GM12878 (cell line): ENCODE results near the gene CDC14B. TPM values are rescaled to one million over a fixed set of nuclear protein-coding genes. Genes with fewer than 3 reads are reported as not detected.

Experiments
- ATAC-seq: fragments of 200-7000 bp; cut with Tn5 transposase; 3 replicates; pipeline ENCODE4 v1.9.1; 2020; ENCODE audit warnings: mild to moderate bottlenecking, moderate library complexity
- BruUV-seq: library from RNA; stranded (reverse); fragments of 400-500 nt; replicated peaks from 2 replicates; lab custom pipeline; 2021; lab: Mats Ljungman, UMichigan
- CTCF ChIA-PET: fragments of 300-600 bp; sonication (Branson Sonifier 250); formaldehyde crosslinking; extraction: SDS; loops from one replicate; lab custom pipeline; 2021; ENCODE audit warnings: inconsistent platforms; lab: Yijun Ruan, JAX
- POLR2A ChIA-PET: fragments of 350-600 bp; formaldehyde crosslinking; extraction: SDS; loops from one replicate; lab custom pipeline; 2021; ENCODE audit warnings: inconsistent platforms; lab: Charles Lee
- RAD21 ChIA-PET: fragments of 300-600 bp; sonication (Branson Sonifier 250); formaldehyde crosslinking; loops from one replicate; lab custom pipeline; 2023; ENCODE audit warnings: antibody characterized with exemption; ENCODE audit not compliant: unreplicated experiment; lab: Charles Lee
- SMC1A ChIA-PET: fragments of 300-600 bp; sonication (Branson Sonifier 250); formaldehyde crosslinking; loops from one replicate; lab custom pipeline; 2023; ENCODE audit not compliant: unreplicated experiment, uncharacterized antibody; lab: Charles Lee
- DNase-seq: peaks from one replicate; pipeline ENCODE4 v3.0.0-alpha.2; 2011; ENCODE audit warnings: low read depth, low spot score
- FAIRE-seq: peaks from 3 replicates; lab custom pipeline; 2011; peaks lifted over from hg19 to GRCh38; lab: Jason Lieb, UNC
- H2AFZ ChIP-seq: 2 replicates; pipeline ENCODE4 v1.6.0; 2011; ENCODE audit warnings: low read depth, low read length, control low read depth; ENCODE audit not compliant: control insufficient read depth
- H3K27ac ChIP-seq: 2 replicates; pipeline ENCODE4 v1.5.1; 2011; ENCODE audit warnings: control low read depth; ENCODE audit not compliant: control insufficient read depth, insufficient read depth
- H3K27me3 ChIP-seq, 2 experiments: replicated peaks in 1 of 2; 2 replicates each; pipeline versions ENCODE4 v1.6.0 to v1.6.1; 2011; ENCODE audit warnings: low read length in 1 of 2; ENCODE audit not compliant: control insufficient read depth in 2 of 2, insufficient read depth in 2 of 2
- H3K36me3 ChIP-seq, 2 experiments: 2 replicates each; pipeline ENCODE4 v1.5.1; 2011; ENCODE audit warnings: low read length in 1 of 2; ENCODE audit not compliant: control insufficient read depth in 2 of 2, insufficient read depth in 2 of 2
- H3K4me1 ChIP-seq: 2 replicates; pipeline ENCODE4 v1.6.1; 2011; ENCODE audit warnings: mild to moderate bottlenecking, low read length, moderate library complexity, mixed read lengths; ENCODE audit not compliant: control insufficient read depth, insufficient read depth
- H3K4me2 ChIP-seq: 2 replicates; pipeline ENCODE4 v1.6.0; 2011; ENCODE audit warnings: control low read depth; ENCODE audit not compliant: control insufficient read depth, insufficient read depth
- H3K4me3 ChIP-seq: fragments of 200-600 bp; sonication (generic); 2 replicates; pipeline ENCODE4 v1.5.1; 2016
- H3K79me2 ChIP-seq: 2 replicates; pipeline ENCODE4 v1.6.0; 2011; ENCODE audit warnings: low read length; ENCODE audit not compliant: control insufficient read depth, insufficient read depth
- H3K9ac ChIP-seq: 2 replicates; pipeline ENCODE4 v1.8.0; 2011; ENCODE audit warnings: low read length, control low read depth, mixed read lengths; ENCODE audit not compliant: control insufficient read depth, insufficient read depth
- H3K9me3 ChIP-seq: replicated peaks from 3 replicates; pipeline ENCODE4 v1.5.1; 2011; ENCODE audit warnings: mild to moderate bottlenecking, low read length; ENCODE audit not compliant: control insufficient read depth, insufficient read depth
- H4K20me1 ChIP-seq: 2 replicates; pipeline ENCODE4 v1.6.0; 2011; ENCODE audit not compliant: control insufficient read depth, insufficient read depth
- ASH2L ChIP-seq: fragments of 300-600, 200-600 bp; sonication (generic); IDR thresholded peaks from 2 replicates; pipeline ENCODE4 v1.6.1; 2017; ENCODE audit warnings: low read depth, mild to moderate bottlenecking, borderline replicate concordance
- EGR1 ChIP-seq, 2 experiments: IDR thresholded peaks; 1 replicate in 1 of 2; 2 replicates in 1 of 2; pipeline ENCODE4 v1.6.1; 2011 to 2012; ENCODE audit warnings: low read depth in 2 of 2, low read length in 2 of 2, borderline replicate concordance in 1 of 2, mild to moderate bottlenecking in 1 of 2, moderate library complexity in 1 of 2
- FOXK2 ChIP-seq: fragments of 450-650 bp; IDR thresholded peaks from 2 replicates; pipeline ENCODE4 v1.6.1; 2017; ENCODE audit warnings: mild to moderate bottlenecking, moderate library complexity
- IKZF2 ChIP-seq, 2 experiments: fragments of 450-650 bp; IDR thresholded peaks; 2 replicates each; pipeline ENCODE4 v1.6.1; 2017; ENCODE audit warnings: mild to moderate bottlenecking in 2 of 2, moderate library complexity in 2 of 2
- IRF4 ChIP-seq: IDR thresholded peaks from 2 replicates; pipeline ENCODE4 v1.6.1; 2011; ENCODE audit warnings: low read depth, low read length
- LARP7 ChIP-seq: fragments of 450-650 bp; IDR thresholded peaks from 2 replicates; pipeline ENCODE4 v1.6.1; 2017; ENCODE audit warnings: mild to moderate bottlenecking
- MLLT1 ChIP-seq: fragments of 450-650 bp; IDR thresholded peaks from 2 replicates; pipeline ENCODE4 v1.6.1; 2016; ENCODE audit warnings: mild to moderate bottlenecking
- NFYB ChIP-seq: IDR thresholded peaks from 2 replicates; pipeline ENCODE4 v1.6.1; 2011; ENCODE audit warnings: low read depth, mild to moderate bottlenecking, low read length, improper control_type of control experiment, moderate library complexity; ENCODE audit not compliant: insufficient read depth
- NR2F1 ChIP-seq: fragments of 450-650 bp; conservative IDR thresholded peaks from 2 replicates; pipeline ENCODE4 v1.6.1; 2017; ENCODE audit warnings: mild to moderate bottlenecking
- NRF1 ChIP-seq: conservative IDR thresholded peaks from 2 replicates; pipeline ENCODE4 v1.6.1; 2011; ENCODE audit warnings: mild to moderate bottlenecking, low read depth, low read length, improper control_type of control experiment
- POLR2A ChIP-seq: IDR thresholded peaks from 2 replicates; pipeline ENCODE4 v1.6.1; 2011; ENCODE audit warnings: low read depth, mild to moderate bottlenecking, low read length
- REST ChIP-seq: IDR thresholded peaks from 2 replicates; pipeline ENCODE4 v1.6.1; 2012; ENCODE audit warnings: mild to moderate bottlenecking, low read depth, low read length
- SMAD5 ChIP-seq: IDR thresholded peaks from 2 replicates; pipeline ENCODE4 v1.6.1; 2016; ENCODE audit warnings: antibody characterized with exemption, low read depth
- SMC3 ChIP-seq: IDR thresholded peaks from 2 replicates; pipeline ENCODE4 v1.6.1; 2011; ENCODE audit warnings: low read length, improper control_type of control experiment, borderline replicate concordance
- SPI1 ChIP-seq: IDR thresholded peaks from 2 replicates; pipeline ENCODE4 v1.6.1; 2011; ENCODE audit warnings: low read depth, mild to moderate bottlenecking, low read length, moderate library complexity, borderline replicate concordance; ENCODE audit not compliant: insufficient read depth
- SUZ12 ChIP-seq: fragments of 200-600 bp; sonication (generic); IDR thresholded peaks from one replicate; pipeline ENCODE4 v1.6.1; 2018; ENCODE audit warnings: antibody characterized with exemption, mild to moderate bottlenecking; ENCODE audit not compliant: unreplicated experiment
- TCF12 ChIP-seq: IDR thresholded peaks from 2 replicates; pipeline ENCODE4 v1.6.1; 2011; ENCODE audit warnings: low read depth, mild to moderate bottlenecking, low read length
- USF1 ChIP-seq: IDR thresholded peaks from 2 replicates; pipeline ENCODE4 v1.6.1; 2011; ENCODE audit warnings: borderline replicate concordance, low read depth, mild to moderate bottlenecking, moderate library complexity, mixed read lengths, low read length; ENCODE audit not compliant: insufficient read depth; ENCODE audit errors: extremely low read length
- ZNF217 ChIP-seq: fragments of 450-650 bp; IDR thresholded peaks from 2 replicates; pipeline ENCODE4 v1.6.1; 2017; ENCODE audit warnings: antibody characterized with exemption, mild to moderate bottlenecking
- WGBS: methylation state at CpG from one replicate; pipeline ENCODE4 v1.1.6; 2016; ENCODE audit warnings: low lambda C conversion rate; ENCODE audit not compliant: insufficient replicate concordance, insufficient coverage; ENCODE audit errors: missing lambda C conversion rate; 5-methylcytosine and 5-hydroxymethylcytosine counted together
- in situ Hi-C: fragments of 300-500 bp; cut with MboI; formaldehyde crosslinking; loops from 9 replicates; pipeline ENCODE4 v1.14.3; 2018; ENCODE audit warnings: mixed read lengths
- intact Hi-C: fragments of 100-400 bp; cut with micrococcal nuclease; formaldehyde crosslinking; loops from one replicate; pipeline ENCODE4 v1.14.2; 2022; ENCODE audit not compliant: unreplicated experiment
- polyA plus RNA-seq, 11 experiments: library from polyadenylated mRNA; depleted of rRNA in 4 of 11; unstranded in 6 of 11; stranded (reverse) in 5 of 11; fragments of >200 nt; fragmentation: Nextera tagmentation in 4 of 11; fragmentation: Illumina TruSeq in 1 of 11; extraction: Ambion mirVana in 4 of 11; extraction: Trizol in 1 of 11; gene quantifications; 1 replicate in 1 of 11; 2 replicates in 10 of 11; pipeline versions ENCODE4 v1.2.1 to v1.2.3, GENCODE V29; 2011 to 2016; ENCODE audit warnings: inconsistent platforms in 2 of 11, missing spikeins in 2 of 11, low read depth in 1 of 11
- total RNA-seq, 4 experiments: library from RNA; depleted of rRNA in 3 of 4; stranded (reverse); fragments of >200 nt in 3 of 4; fragmentation: Illumina TruSeq in 1 of 4; extraction: Trizol in 1 of 4; gene quantifications; 2 replicates each; pipeline versions ENCODE4 v1.2.1 to v1.2.3, GENCODE V29; 2013 to 2021

CDC14B gene
- total and polyA plus RNA-seq, 10 of the 15 experiments (the other 5 are each of a cell fraction or from before 2014, with no cell fraction given) = 3.7 to 11.7 (median 6.2) TPM

GRCh38 chr9:96607971-96608370, 11.7 kb downstream of the CDC14B start:
- in situ Hi-C loops = no loop called here
- 21% methylated on average over 3 of the region's 3 CpGs for WGBS
- no TSS peak for BruUV-seq
- no peak overlapping the region for H3K27ac ChIP-seq
- no peak overlapping the region for H3K4me3 ChIP-seq
- no peak overlapping the region for H2AFZ ChIP-seq
- H3K27me3 ChIP-seq = peaks cover 0 to 2% of the 10 kb centered on the region in 2 experiments; a peak in 2 of 4 replicates
- CTCF ChIA-PET = no interaction called here
- no peaks in the 10 kb centered on the region for H4K20me1 ChIP-seq
- DNase-seq = no peak
- no peaks in the 10 kb centered on the region for H3K36me3 ChIP-seq
- SMC1A ChIA-PET = interaction anchor here (0.5 kb wide), 1 partner anchor 862 kb away, joined by 3 read pairs; no protein-coding TSS in a partner anchor
- FAIRE-seq = no peak
- no peak overlapping the region for H3K4me2 ChIP-seq
- ATAC-seq = no peak
- no peaks in the 10 kb centered on the region for H3K9me3 ChIP-seq
- H3K9ac ChIP-seq = no peak overlapping the region
- intact Hi-C loops = no loop called here
- H3K4me1 ChIP-seq = no peaks in the 10 kb centered on the region
- no peaks in the 10 kb centered on the region for H3K79me2 ChIP-seq
- RAD21 ChIA-PET = no interaction called here
- POLR2A ChIA-PET = no interaction called here
- TF ChIP-seq ASH2L (no peak), USF1 (no peak), SUZ12 (no peak), FOXK2 (no peak), SMC3 (no peak), POLR2A (no peak), IRF4 (no peak), LARP7 (no peak), TCF12 (no peak), ZNF217 (no peak), REST (no peak), NRF1 (no peak), SMAD5 (no peak), NFYB (no peak), NR2F1 (no peak), MLLT1 (no peak), SPI1 (no peak), IKZF2 (IDR thresholded peaks at IDR 0.05) (no peak), EGR1 (IDR thresholded peaks at IDR 0.05; ENCODE audit: borderline replicate concordance in 1 of 2, low read depth in 2 of 2, low read length in 2 of 2) (no peak)
